Osteoblast (primary cell): Measurements from ENCODE around the gene SINHCAF. TPM values are rescaled to one million over a fixed set of nuclear protein-coding genes. Genes with fewer than 3 reads are reported as not detected.

Experiments used
- DNase-seq: peaks from one replicate; pipeline ENCODE4 v3.0.0; 2011; ENCODE audit warnings: low spot score, mixed read lengths; ENCODE audit not compliant: insufficient read length; ENCODE audit errors: missing footprints
- H2AFZ ChIP-seq: 2 replicates; pipeline ENCODE4 v1.6.0; 2011; ENCODE audit warnings: mild to moderate bottlenecking, low read length
- H3K27ac ChIP-seq: 2 replicates; pipeline ENCODE4 v1.5.1; 2011; ENCODE audit warnings: mild to moderate bottlenecking, low read depth, low read length, moderate library complexity
- H3K27me3 ChIP-seq: 2 replicates; pipeline ENCODE4 v1.6.0; 2012; ENCODE audit warnings: mild to moderate bottlenecking, control low read depth, inconsistent platforms, low read length, moderate library complexity; ENCODE audit not compliant: insufficient read depth
- H3K36me3 ChIP-seq: 2 replicates; pipeline ENCODE4 v1.5.1; 2011; ENCODE audit warnings: mild to moderate bottlenecking, low read length, control low read depth, moderate library complexity; ENCODE audit not compliant: insufficient read depth
- H3K4me1 ChIP-seq: 2 replicates; pipeline ENCODE4 v1.5.1; 2011; ENCODE audit warnings: mild to moderate bottlenecking, low read length, control low read depth, moderate library complexity; ENCODE audit not compliant: insufficient read depth
- H3K4me2 ChIP-seq: 2 replicates; pipeline ENCODE4 v1.6.0; 2011; ENCODE audit warnings: mild to moderate bottlenecking, low read length; ENCODE audit not compliant: insufficient read depth
- H3K4me3 ChIP-seq: fragments of 200-600 bp; sonication (generic); 3 replicates; pipeline ENCODE4 v1.5.1; 2012; ENCODE audit warnings: mild to moderate bottlenecking, low read length, inconsistent platforms; ENCODE audit not compliant: insufficient read depth
- H3K79me2 ChIP-seq: 2 replicates; pipeline ENCODE4 v1.6.0; 2012; ENCODE audit warnings: mild to moderate bottlenecking, low read length, control low read depth, inconsistent platforms; ENCODE audit not compliant: insufficient read depth
- H3K9me3 ChIP-seq: 2 replicates; pipeline ENCODE4 v1.5.1; 2011; ENCODE audit warnings: low read depth, low read length, control low read depth
- H4K20me1 ChIP-seq: 2 replicates; pipeline ENCODE4 v1.6.0; 2012; ENCODE audit warnings: mild to moderate bottlenecking, low read length, control low read depth; ENCODE audit not compliant: insufficient read depth
- total RNA-seq: library from RNA; depleted of rRNA; stranded (reverse); fragments of >200 nt; gene quantifications from 2 replicates; pipeline ENCODE4 v1.2.3, GENCODE V29; 2012
- TF ChIP-seq, protein P1 (sequence below): IDR thresholded peaks from 2 replicates; pipeline ENCODE4 v1.5.1; 2011; ENCODE audit warnings: mild to moderate bottlenecking, low read depth, low read length, moderate library complexity; ENCODE audit errors: extremely low read depth

SINHCAF gene
- total RNA-seq, 1 donor = 11.2 TPM

DNA sequence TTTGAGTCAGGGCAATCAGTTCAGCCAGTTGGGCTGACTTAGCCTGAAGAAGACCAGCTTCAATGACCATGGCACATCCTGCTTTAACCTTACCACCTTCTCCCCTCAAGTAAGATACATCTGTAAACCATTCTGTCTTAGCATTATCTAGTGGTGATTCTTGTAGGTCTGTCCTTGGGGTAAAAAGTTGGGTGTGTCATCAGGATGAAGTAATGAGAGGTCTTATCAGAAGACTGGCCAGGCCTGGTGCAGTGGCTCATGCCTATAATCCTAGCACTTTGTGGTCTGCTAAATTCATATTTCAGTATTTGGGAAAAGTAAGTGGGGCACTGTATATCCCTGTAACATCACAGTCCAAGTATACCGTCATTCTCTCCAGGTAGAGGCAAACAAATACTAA is 19.1 kb downstream of the SINHCAF start:
- peaks cover 5% of the 10 kb centered on the region for H3K36me3 ChIP-seq
- no peaks in the 10 kb centered on the region for H3K27me3 ChIP-seq
- H2AFZ ChIP-seq = no peak overlapping the region
- DNase-seq = no peak
- TF ChIP-seq, protein P1, sequence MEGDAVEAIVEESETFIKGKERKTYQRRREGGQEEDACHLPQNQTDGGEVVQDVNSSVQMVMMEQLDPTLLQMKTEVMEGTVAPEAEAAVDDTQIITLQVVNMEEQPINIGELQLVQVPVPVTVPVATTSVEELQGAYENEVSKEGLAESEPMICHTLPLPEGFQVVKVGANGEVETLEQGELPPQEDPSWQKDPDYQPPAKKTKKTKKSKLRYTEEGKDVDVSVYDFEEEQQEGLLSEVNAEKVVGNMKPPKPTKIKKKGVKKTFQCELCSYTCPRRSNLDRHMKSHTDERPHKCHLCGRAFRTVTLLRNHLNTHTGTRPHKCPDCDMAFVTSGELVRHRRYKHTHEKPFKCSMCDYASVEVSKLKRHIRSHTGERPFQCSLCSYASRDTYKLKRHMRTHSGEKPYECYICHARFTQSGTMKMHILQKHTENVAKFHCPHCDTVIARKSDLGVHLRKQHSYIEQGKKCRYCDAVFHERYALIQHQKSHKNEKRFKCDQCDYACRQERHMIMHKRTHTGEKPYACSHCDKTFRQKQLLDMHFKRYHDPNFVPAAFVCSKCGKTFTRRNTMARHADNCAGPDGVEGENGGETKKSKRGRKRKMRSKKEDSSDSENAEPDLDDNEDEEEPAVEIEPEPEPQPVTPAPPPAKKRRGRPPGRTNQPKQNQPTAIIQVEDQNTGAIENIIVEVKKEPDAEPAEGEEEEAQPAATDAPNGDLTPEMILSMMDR = no peak
- no peak overlapping the region for H3K4me3 ChIP-seq
- H4K20me1 ChIP-seq = peaks cover 14% of the 10 kb centered on the region
- H3K4me2 ChIP-seq = no peak overlapping the region
- H3K27ac ChIP-seq = no peak overlapping the region
- no peaks in the 10 kb centered on the region for H3K4me1 ChIP-seq
- H3K9me3 ChIP-seq = no peaks in the 10 kb centered on the region
- H3K79me2 ChIP-seq = peaks cover 35% of the 10 kb centered on the region

DNA sequence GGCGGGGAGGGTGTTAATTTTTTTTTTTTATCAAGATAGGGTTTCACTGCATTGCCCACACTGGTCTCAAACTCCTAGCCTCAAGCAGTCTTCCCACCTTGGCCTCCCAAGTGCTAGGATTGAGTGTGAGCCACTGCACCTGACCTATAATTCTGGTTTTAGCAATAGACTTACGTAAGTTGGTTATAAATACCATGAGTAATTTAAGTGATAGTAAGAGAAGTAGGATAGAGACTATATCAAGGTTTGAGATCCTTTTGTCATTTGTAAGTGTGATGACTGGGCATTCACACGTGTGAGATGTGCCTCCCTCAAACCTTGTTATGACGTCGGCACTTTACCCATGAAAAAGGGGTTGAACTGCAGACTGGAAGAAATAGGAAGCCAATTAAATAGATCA is 22.5 kb downstream of the SINHCAF start:
- TF ChIP-seq, protein P1 = no peak
- H3K4me3 ChIP-seq = no peak overlapping the region
- H3K9me3 ChIP-seq = no peaks in the 10 kb centered on the region
- peaks cover 18% of the 10 kb centered on the region for H3K79me2 ChIP-seq
- no peaks in the 10 kb centered on the region for H3K27me3 ChIP-seq
- peaks cover 5% of the 10 kb centered on the region for H3K36me3 ChIP-seq
- H4K20me1 ChIP-seq = peaks cover 5% of the 10 kb centered on the region
- no peak overlapping the region for H2AFZ ChIP-seq
- H3K4me1 ChIP-seq = no peaks in the 10 kb centered on the region
- H3K4me2 ChIP-seq = no peak overlapping the region
- H3K27ac ChIP-seq = no peak overlapping the region
- DNase-seq = no peak

DNA sequence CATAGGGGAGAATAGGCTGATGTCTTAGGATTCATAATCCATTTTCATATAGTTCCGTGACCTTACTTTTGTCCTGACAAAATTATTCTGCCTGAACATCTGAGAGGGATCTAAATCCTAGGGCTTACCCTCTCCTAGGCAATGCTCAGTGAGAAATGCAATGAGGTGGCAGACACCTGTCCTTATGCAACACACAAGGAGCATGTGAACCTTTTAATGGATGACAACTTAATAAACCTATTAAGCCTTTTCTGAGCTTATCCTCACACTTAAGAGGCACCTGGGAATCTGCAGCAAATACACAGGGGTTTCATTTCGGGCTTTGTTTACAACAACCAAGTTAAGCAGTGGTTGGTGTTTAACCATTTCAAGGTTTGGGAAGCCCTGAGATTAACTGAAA is 24.6 kb downstream of the SINHCAF start:
- Histone ChIP-seq H4K20me1 (no peaks in the 10 kb centered on the region), H3K27me3 (no peaks in the 10 kb centered on the region), H3K9me3 (no peaks in the 10 kb centered on the region), H3K27ac (no peak overlapping the region), H3K36me3 (peaks cover 5% of the 10 kb centered on the region), H3K4me3 (no peak overlapping the region), H3K79me2 (peaks cover 2% of the 10 kb centered on the region), H3K4me2 (no peak overlapping the region), H3K4me1 (no peaks in the 10 kb centered on the region), H2AFZ (no peak overlapping the region)
- TF ChIP-seq, protein P1 = no peak
- DNase-seq = no peak

DNA sequence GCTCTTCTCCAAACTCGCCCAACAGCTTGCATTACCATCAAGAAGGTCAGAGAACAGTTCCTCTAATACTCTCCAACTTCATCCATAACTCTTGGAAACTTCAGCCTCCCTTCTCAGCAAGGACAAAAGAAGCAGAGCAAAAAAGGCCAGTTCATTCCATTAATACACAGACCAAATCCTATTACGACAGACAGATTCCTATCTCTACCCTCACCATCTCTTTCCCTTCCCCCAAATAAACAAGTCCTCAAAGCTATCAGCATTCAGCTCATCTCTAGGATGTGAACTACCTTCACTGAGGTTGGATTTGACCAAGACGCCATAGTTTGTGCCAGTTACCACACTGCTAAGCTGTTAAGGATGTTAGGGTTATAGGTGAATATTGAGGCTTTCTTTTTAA is 25.2 kb downstream of the SINHCAF start:
- Histone ChIP-seq H3K4me3 (no peak overlapping the region), H3K4me1 (no peaks in the 10 kb centered on the region), H3K27ac (no peak overlapping the region), H3K9me3 (no peaks in the 10 kb centered on the region), H3K4me2 (no peak overlapping the region), H4K20me1 (no peaks in the 10 kb centered on the region), H3K27me3 (no peaks in the 10 kb centered on the region), H3K36me3 (peaks cover 5% of the 10 kb centered on the region), H3K79me2 (peaks cover 2% of the 10 kb centered on the region), H2AFZ (no peak overlapping the region)
- TF ChIP-seq, protein P1 = no peak
- DNase-seq = no peak
